SKM-1 (cell line): ENCODE data around the gene ANKH.
"Not testable (repeated sequence)": the region's sequence is repeated elsewhere in the genome, so short reads cannot be mapped to it uniquely, and the experiment has no call there.

ENCODE experiments used
- DNase-seq: peaks from one replicate; lab custom pipeline; 2025; ENCODE audit not compliant: unreplicated experiment; lab: John Stamatoyannopoulos, UW

The ANKH gene

GRCh38 chr5:14884062-14884612 is 12.6 kb upstream of the ANKH start:
- DNase-seq: no peak

GRCh38 chr5:14882658-14883580 is 11.3 kb upstream of the ANKH start:
- no peak for DNase-seq

- DNase-seq: no peak
Observed at GRCh38 chr5:14881826-14882225, 10.2 kb upstream of the ANKH start.

- DNase-seq: no peak
Observed at GRCh38 chr5:14880688-14881087, 9.1 kb upstream of the ANKH start.

GRCh38 chr5:14879937-14880589 is 8.5 kb upstream of the ANKH start:
- DNase-seq: no peak

- DNase-seq: no peak
Observed at GRCh38 chr5:14879393-14879792, 7.8 kb upstream of the ANKH start.

- DNase-seq: not testable (repeated sequence)
Observed at GRCh38 chr5:14878192-14878591, 6.6 kb upstream of the ANKH start.

GRCh38 chr5:14876095-14876494 is 4.5 kb upstream of the ANKH start:
- DNase-seq: no peak

- DNase-seq: no peak
Observed at GRCh38 chr5:14873790-14874189, 2.2 kb upstream of the ANKH start.

- DNase-seq: no peak
Observed at GRCh38 chr5:14873093-14873492, 1.5 kb upstream of the ANKH start.

- DNase-seq: no peak
Observed at GRCh38 chr5:14872070-14872989, 752 bp upstream of the ANKH start.

- no peak for DNase-seq
Observed at GRCh38 chr5:14870337-14871213, 1.0 kb downstream of the ANKH start.

GRCh38 chr5:14869668-14870164 is 1.9 kb downstream of the ANKH start:
- no peak for DNase-seq

GRCh38 chr5:14869233-14869632 is 2.3 kb downstream of the ANKH start:
- no peak for DNase-seq

GRCh38 chr5:14868771-14869170 is 2.8 kb downstream of the ANKH start:
- DNase-seq: no peak

GRCh38 chr5:14864181-14864812 is 7.3 kb downstream of the ANKH start:
- DNase-seq: no peak

- no peak for DNase-seq
Observed at GRCh38 chr5:14863105-14863504, 8.5 kb downstream of the ANKH start.

- no peak for DNase-seq
Observed at GRCh38 chr5:14861123-14861765, 10.3 kb downstream of the ANKH start.

- no peak for DNase-seq
Observed at GRCh38 chr5:14859980-14860379, 11.6 kb downstream of the ANKH start.
